ENCODE results near the gene SULT1C3.

Gene SULT1C3

DNA sequence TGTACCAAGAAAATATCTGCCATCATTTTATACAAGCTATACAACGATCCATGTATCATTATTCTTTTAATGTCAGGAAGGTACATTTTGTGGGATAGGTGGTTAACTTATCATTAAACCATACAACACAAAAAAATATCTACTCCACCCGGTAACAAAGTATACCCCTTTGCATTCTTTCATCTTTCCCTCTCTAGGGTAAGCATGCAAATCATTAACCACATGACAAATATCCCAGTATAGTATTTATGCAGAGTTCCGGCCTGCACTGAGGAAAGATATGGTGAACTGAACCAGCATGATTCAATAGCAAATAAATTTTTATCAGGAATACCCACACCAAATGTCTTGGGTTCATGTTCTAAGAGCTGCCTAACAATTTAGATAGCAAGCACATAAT is 26.4 kb downstream of the SULT1C3 start:
- Mint-ChIP-seq H3K27ac (peak overlapping the region; percentile 51 to 78 (median 67)), H3K9me3 (no peaks in the 10 kb centered on the region), H3K4me1 (peaks cover 26% of the 10 kb centered on the region), H3K36me3 (ENCODE audit: low read depth) (no peaks in the 10 kb centered on the region), H3K4me3 (no peak overlapping the region), H3K27me3 (ENCODE audit: low read depth) (peaks cover 12% of the 10 kb centered on the region)
- no peak for TF ChIP-seq CTCF (IDR thresholded peaks at IDR 0.05; ENCODE audit: unreplicated experiment in 3 of 3)

- peaks cover 33% of the 10 kb centered on the region for H3K4me1 Mint-ChIP-seq
- peak overlapping the region; percentile 33 to 58 (median 40) for H3K27ac Mint-ChIP-seq
- no peak overlapping the region for H3K4me3 Mint-ChIP-seq
- peaks cover 12% of the 10 kb centered on the region for H3K27me3 Mint-ChIP-seq (ENCODE audit: low read depth)
- no peaks in the 10 kb centered on the region for H3K9me3 Mint-ChIP-seq
- TF ChIP-seq CTCF (IDR thresholded peaks at IDR 0.05; ENCODE audit: unreplicated experiment in 3 of 3): no peak
- no peaks in the 10 kb centered on the region for H3K36me3 Mint-ChIP-seq (ENCODE audit: low read depth)
These were observed 27.3 kb downstream of the SULT1C3 start for GRCh38 chr2:108267101-108267500.

DNA sequence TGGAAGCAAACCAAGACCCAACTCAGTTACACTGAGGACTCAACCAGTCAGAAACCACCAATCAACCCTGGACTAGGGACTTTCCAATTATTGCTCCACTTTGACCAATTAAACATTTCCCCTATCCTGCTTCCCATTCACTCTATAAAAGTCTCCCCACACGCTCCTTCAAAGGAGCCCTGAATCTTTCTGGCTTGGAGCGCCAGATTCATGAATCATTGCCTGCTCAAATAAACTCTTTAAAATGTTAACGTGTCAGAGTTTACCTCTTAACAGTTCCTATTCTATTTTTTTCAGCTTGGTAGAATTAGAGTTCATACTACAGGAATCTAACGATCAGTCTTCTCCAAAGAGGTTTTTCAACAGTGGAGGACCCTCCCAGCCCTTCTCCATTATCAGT is 28.2 kb downstream of the SULT1C3 start:
- Mint-ChIP-seq H3K27me3 (ENCODE audit: low read depth) (peaks cover 12% of the 10 kb centered on the region), H3K27ac (peak overlapping the region; percentile 12 to 48 (median 40)), H3K4me3 (no peak overlapping the region), H3K9me3 (no peaks in the 10 kb centered on the region), H3K36me3 (ENCODE audit: low read depth) (no peaks in the 10 kb centered on the region), H3K4me1 (peaks cover 35% of the 10 kb centered on the region)
- TF ChIP-seq CTCF (IDR thresholded peaks at IDR 0.05; ENCODE audit: unreplicated experiment in 3 of 3): no peak

GRCh38 chr2:108270346-108270745 is 30.6 kb downstream of the SULT1C3 start:
- Mint-ChIP-seq H3K4me3 (no peak overlapping the region), H3K27ac (no peak overlapping the region), H3K27me3 (ENCODE audit: low read depth) (peaks cover 8% of the 10 kb centered on the region), H3K36me3 (ENCODE audit: low read depth) (no peaks in the 10 kb centered on the region), H3K4me1 (peaks cover 33% of the 10 kb centered on the region), H3K9me3 (peaks cover 3% of the 10 kb centered on the region)
- TF ChIP-seq CTCF (IDR thresholded peaks at IDR 0.05; ENCODE audit: unreplicated experiment in 3 of 3): no peak

DNA sequence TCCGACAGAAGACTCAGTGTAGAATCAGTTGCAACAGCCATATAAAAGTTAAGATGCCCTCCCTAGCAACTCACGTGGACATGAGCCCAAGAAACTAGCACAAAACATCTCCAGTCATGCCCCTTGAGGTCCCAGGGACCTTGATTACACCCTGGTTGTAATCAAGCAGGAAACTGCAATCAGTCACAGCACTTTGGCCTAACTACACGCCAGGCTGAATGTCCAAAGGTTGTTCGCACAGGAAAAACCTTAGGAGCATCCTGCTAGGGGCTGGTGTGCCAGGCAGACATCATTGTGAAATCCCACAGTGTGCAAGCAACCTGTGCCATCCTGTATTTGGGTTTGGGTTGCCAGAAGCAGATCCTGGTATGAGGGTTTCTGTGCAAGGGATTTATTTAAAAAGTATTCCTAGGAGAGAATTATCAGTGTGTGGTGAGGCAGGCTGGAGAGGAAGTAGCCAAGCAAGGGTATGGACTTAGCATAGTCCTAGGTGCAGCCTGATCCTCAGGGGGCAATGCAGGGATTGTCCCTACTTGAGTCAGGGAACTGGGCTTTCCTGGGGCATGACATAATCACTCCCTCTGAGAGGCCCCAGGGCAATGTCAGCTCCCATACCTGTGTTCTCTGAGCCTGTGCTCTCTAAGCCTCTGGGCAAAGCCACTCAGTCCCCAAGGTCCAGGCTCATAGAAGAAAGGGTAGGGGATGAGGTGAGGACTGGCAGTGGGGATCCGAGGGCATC is 31.2 kb downstream of the SULT1C3 start:
- Mint-ChIP-seq H3K4me1 (peaks cover 28% of the 10 kb centered on the region), H3K27me3 (ENCODE audit: low read depth) (peaks cover 8% of the 10 kb centered on the region), H3K9me3 (peaks cover 3% of the 10 kb centered on the region), H3K27ac (peak overlapping the region; percentile 21 to 80 (median 76)), H3K4me3 (peak overlapping the region in 1 of 3 experiments; percentile 6), H3K36me3 (ENCODE audit: low read depth) (no peaks in the 10 kb centered on the region)
- no peak for TF ChIP-seq CTCF (IDR thresholded peaks at IDR 0.05; ENCODE audit: unreplicated experiment in 3 of 3)

DNA sequence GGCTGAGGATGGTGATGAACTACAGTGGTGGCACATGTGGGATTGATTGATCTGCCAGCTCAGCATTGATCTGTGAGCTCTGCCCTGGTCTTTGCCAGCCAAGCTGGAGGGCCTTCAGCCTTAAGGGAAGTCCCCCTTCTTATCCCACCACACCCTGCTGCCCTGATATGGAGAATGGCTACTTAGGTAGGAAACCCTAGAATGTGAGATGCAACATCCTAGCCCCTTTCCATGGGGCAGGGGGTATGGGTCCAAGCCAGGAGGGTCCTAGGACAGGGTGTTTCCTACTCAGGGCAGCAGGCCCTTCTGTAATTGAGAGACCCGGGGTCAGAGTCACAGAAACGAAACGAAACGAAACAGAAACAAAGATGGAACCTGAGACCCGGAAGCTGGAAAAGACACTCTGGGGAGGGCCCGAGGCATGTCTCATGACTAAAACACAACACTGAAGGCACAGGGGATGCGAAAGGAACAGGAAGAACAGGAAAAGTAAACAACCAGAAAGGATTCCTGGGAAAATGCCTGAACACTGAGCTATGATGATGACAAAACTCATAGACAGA is 32.0 kb downstream of the SULT1C3 start:
- Mint-ChIP-seq H3K27ac (peak overlapping the region; percentile 9 to 82 (median 80)), H3K4me3 (peak overlapping the region in 2 of 3 experiments; percentile 40 to 60), H3K27me3 (ENCODE audit: low read depth) (peaks cover 8% of the 10 kb centered on the region), H3K4me1 (peaks cover 22% of the 10 kb centered on the region), H3K36me3 (ENCODE audit: low read depth) (no peaks in the 10 kb centered on the region), H3K9me3 (peaks cover 3% of the 10 kb centered on the region)
- no peak for TF ChIP-seq CTCF (IDR thresholded peaks at IDR 0.05; ENCODE audit: unreplicated experiment in 3 of 3)
